B cell (primary cell): ENCODE results near the gene MLF2. TPM values are rescaled to one million over a fixed set of nuclear protein-coding genes. Genes with fewer than 3 reads are reported as not detected.
A peak's percentile ranks its signal among the peaks of the same experiment; 100 is the strongest.

Source experiments
- ATAC-seq: fragments of 200-7000 bp; cut with Tn5 transposase; one replicate; pipeline ENCODE4 v1.10.0; 2021; ENCODE audit warnings: low read depth, mild to moderate bottlenecking, moderate number of reproducible peaks, moderate library complexity
- CTCF ChIA-PET: fragments of 350-600 bp; sonication (Branson Sonifier 250); formaldehyde crosslinking; loops from one replicate; lab custom pipeline; 2021; ENCODE audit warnings: antibody characterized with exemption, inconsistent platforms; lab: Charles Lee
- POLR2A ChIA-PET: fragments of 350-600 bp; sonication (Branson Sonifier 250); formaldehyde crosslinking; loops from one replicate; lab custom pipeline; 2021; ENCODE audit warnings: antibody characterized with exemption; lab: Charles Lee
- DNase-seq: peaks from one replicate; pipeline ENCODE4 v3.0.0; 2013
- H2AFZ ChIP-seq: 2 replicates; pipeline ENCODE4 v1.6.1; 2012; ENCODE audit warnings: mild to moderate bottlenecking, low read depth, low read length; ENCODE audit not compliant: insufficient read depth, poor library complexity, severe bottlenecking
- H3K27ac ChIP-seq, 2 donors: 1 replicate in 1 of 2; 2 replicates in 1 of 2; pipeline ENCODE4 v1.5.1; 2012 to 2013; ENCODE audit warnings: low read length in 2 of 2, mild to moderate bottlenecking in 2 of 2, moderate library complexity in 1 of 2
- H3K27me3 ChIP-seq, 4 experiments: fragments of 200-600 bp in 1 of 4; sonication (generic) in 1 of 4; replicated peaks in 1 of 4; 1 replicate in 2 of 4; 2 replicates in 2 of 4; pipeline versions ENCODE4 v1.6.1 to v1.7.0; 2013 to 2016; ENCODE audit warnings: low read length in 3 of 4, mild to moderate bottlenecking in 2 of 4, mixed read lengths in 1 of 4, moderate library complexity in 1 of 4; ENCODE audit not compliant: insufficient read depth in 4 of 4, control insufficient read depth in 3 of 4; ENCODE audit errors: control extremely low read depth in 1 of 4
- H3K36me3 ChIP-seq, 2 experiments: replicated peaks in 1 of 2; 1 replicate in 1 of 2; 2 replicates in 1 of 2; pipeline versions ENCODE4 v1.6.1 to v1.7.1; 2013; ENCODE audit warnings: low read length in 1 of 2; ENCODE audit not compliant: insufficient read depth in 2 of 2, control insufficient read depth in 1 of 2; ENCODE audit errors: control extremely low read depth in 1 of 2, extremely low read depth in 1 of 2
- H3K4me1 ChIP-seq, 2 donors: fragments of 200-600 bp in 1 of 2; sonication (generic) in 1 of 2; 1 replicate in 1 of 2; 2 replicates in 1 of 2; pipeline versions ENCODE4 v1.5.1 to v1.6.1; 2013 to 2017; ENCODE audit warnings: low read length in 2 of 2; ENCODE audit not compliant: control insufficient read depth in 2 of 2, insufficient read depth in 2 of 2
- H3K4me2 ChIP-seq: replicated peaks from 2 replicates; pipeline ENCODE3; 2012; ENCODE audit warnings: mild to moderate bottlenecking, low read depth, low read length; ENCODE audit not compliant: poor library complexity, severe bottlenecking
- H3K4me3 ChIP-seq, 5 experiments: fragments of 200-600 bp in 1 of 5; sonication (generic) in 1 of 5; 1 replicate in 3 of 5; 2 replicates in 2 of 5; pipeline versions ENCODE4 v1.5.1 to v1.7.0; 2011 to 2016; ENCODE audit warnings: low read length in 4 of 5, mild to moderate bottlenecking in 4 of 5, low read depth in 2 of 5, control low read depth in 1 of 5, moderate library complexity in 1 of 5; ENCODE audit not compliant: insufficient read depth in 1 of 5; ENCODE audit errors: control extremely low read depth in 1 of 5, extremely low read depth in 1 of 5
- H3K79me2 ChIP-seq: fragments of 200-600 bp; sonication (generic); one replicate; pipeline ENCODE4 v1.6.0; 2016; ENCODE audit warnings: low read length; ENCODE audit not compliant: control insufficient read depth, insufficient read depth
- H3K9ac ChIP-seq: fragments of 200-600 bp; sonication (generic); 2 replicates; pipeline ENCODE4 v1.6.1; 2017; ENCODE audit warnings: mild to moderate bottlenecking, low read length, moderate library complexity
- H3K9me3 ChIP-seq, 3 donors: one replicate each; pipeline versions ENCODE4 v1.6.1 to v1.7.1; 2013; ENCODE audit warnings: low read length in 2 of 3; ENCODE audit not compliant: control insufficient read depth in 2 of 3, insufficient read depth in 1 of 3; ENCODE audit errors: control extremely low read depth in 1 of 3
- H4K20me1 ChIP-seq: 2 replicates; pipeline ENCODE4 v1.6.0; 2012; ENCODE audit warnings: mild to moderate bottlenecking, low read length; ENCODE audit not compliant: insufficient read depth, control insufficient read depth, poor library complexity, severe bottlenecking
- H3K27ac Mint-ChIP-seq: one replicate; pipeline ENCODE4 v1.8.0; 2021; ENCODE audit warnings: mixed read lengths
- H3K27me3 Mint-ChIP-seq: one replicate; pipeline ENCODE4 v1.8.0; 2021; ENCODE audit warnings: mixed read lengths
- H3K4me1 Mint-ChIP-seq: one replicate; pipeline ENCODE4 v1.8.0; 2021; ENCODE audit warnings: mixed read lengths
- H3K4me3 Mint-ChIP-seq: one replicate; pipeline ENCODE4 v1.8.0; 2021; ENCODE audit warnings: mixed read lengths
- H3K9me3 Mint-ChIP-seq: one replicate; pipeline ENCODE4 v1.8.0; 2022; ENCODE audit warnings: mixed read lengths; ENCODE audit not compliant: insufficient read depth
- CTCF ChIP-seq: fragments of 200-600 bp; IDR thresholded peaks from one replicate; pipeline ENCODE4 v1.8.0; 2022; ENCODE audit warnings: antibody characterized with exemption, mild to moderate bottlenecking
- EZH2 ChIP-seq: IDR thresholded peaks from 2 replicates; pipeline ENCODE4 v1.6.1; 2012; ENCODE audit warnings: borderline replicate concordance, low read depth, mild to moderate bottlenecking, moderate library complexity, low read length; ENCODE audit not compliant: insufficient read depth, poor library complexity, severe bottlenecking
- WGBS: methylation state at CpG from one replicate; pipeline ENCODE4 v1.1.5; 2013; ENCODE audit warnings: missing lambda C conversion rate; ENCODE audit not compliant: insufficient coverage; 5-methylcytosine and 5-hydroxymethylcytosine counted together
- intact Hi-C: fragments of 100-400 bp; cut with micrococcal nuclease; formaldehyde crosslinking; loops from one replicate; pipeline ENCODE4 v1.10.0; 2022
- polyA plus RNA-seq: library from polyadenylated mRNA; depleted of rRNA; stranded (reverse); fragments of >200 nt; gene quantifications from 2 replicates; pipeline ENCODE4 v1.2.3, GENCODE V29; 2012
- total RNA-seq, 2 donors: library from RNA; stranded (reverse); fragments of 120-200 nt in 1 of 2; gene quantifications; 1 replicate in 1 of 2; 2 replicates in 1 of 2; pipeline versions ENCODE4 v1.2.3 to v1.2.4, GENCODE V29; 2013 to 2022

MLF2 gene
- total and polyA plus RNA-seq, 2 donors (not counting 1 experiment from before 2014, with no cell fraction given): 97.2 to 190 TPM

DNA sequence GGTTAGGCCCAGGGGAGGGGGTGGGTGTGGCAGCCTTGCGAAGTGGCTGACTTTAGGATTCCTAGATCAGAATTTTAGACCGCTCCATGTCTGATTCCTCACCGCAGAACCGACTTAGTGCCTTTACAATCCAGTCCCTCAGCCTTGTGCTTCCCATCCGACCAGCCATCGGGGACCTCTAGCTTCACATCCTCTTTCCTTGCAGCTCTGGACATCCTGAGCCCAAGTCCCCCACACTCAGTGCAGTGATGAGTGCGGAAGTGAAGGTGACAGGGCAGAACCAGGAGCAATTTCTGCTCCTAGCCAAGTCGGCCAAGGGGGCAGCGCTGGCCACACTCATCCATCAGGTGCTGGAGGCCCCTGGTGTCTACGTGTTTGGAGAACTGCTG lies 28.5 kb downstream of the MLF2 start:
- POLR2A ChIA-PET: interaction anchor here (0.7 to 2.2 kb wide), 15 partner anchors 21 to 253 kb away, joined by 3 to 51 read pairs (median 5); partner anchors contain the start of genes C12orf57, CDCA3, MLF2 and NOP2
- TF ChIP-seq CTCF: no peak
- no peak for TF ChIP-seq EZH2
- peaks cover 13% of the 10 kb centered on the region for H3K79me2 ChIP-seq
- peak overlapping the region; percentile 64 for H3K9ac ChIP-seq
- Mint-ChIP-seq H3K27me3 (no peaks in the 10 kb centered on the region), H3K27ac (peak overlapping the region; percentile 94), H3K4me3 (peak overlapping the region; percentile 91), H3K4me1 (peaks cover 19% of the 10 kb centered on the region), H3K9me3 (no peaks in the 10 kb centered on the region)
- H3K4me3 ChIP-seq: peak overlapping the region; percentile 53 to 63 (median 63)
- intact Hi-C loops: loop anchor here (1.0 to 2.0 kb wide), 6 partner anchors 28 to 149 kb away; partner anchors contain the start of genes CHD4, ING4, MLF2 and SPSB2
- peaks cover 2 to 24% of the 10 kb centered on the region in 2 experiments for H3K36me3 ChIP-seq
- H3K27ac ChIP-seq: peak overlapping the region; percentile 81 to 86
- CTCF ChIA-PET: interaction anchor here (0.7 to 3.6 kb wide), 17 partner anchors 10 to 301 kb away, joined by 3 to 34 read pairs (median 5); partner anchors contain the start of genes MLF2, NOP2, PTMS and SPSB2
- peak overlapping the region; percentile 79 for H3K4me2 ChIP-seq
- 7% methylated on average over 8 of the region's 10 CpGs for WGBS
- peaks cover 13 to 17% of the 10 kb centered on the region in 2 donors for H3K4me1 ChIP-seq
- H3K9me3 ChIP-seq: no peaks in the 10 kb centered on the region
- ATAC-seq: peak; percentile 7
- H2AFZ ChIP-seq: peak overlapping the region; percentile 91
- DNase-seq: no peak
- H4K20me1 ChIP-seq: no peaks in the 10 kb centered on the region
- no peaks in the 10 kb centered on the region for H3K27me3 ChIP-seq
